22Rv1 (cell line): Measurements from ENCODE around the gene STK17A.

Experiments used
- CTCF ChIP-seq: fragments of 450-650 bp; IDR thresholded peaks from 2 replicates; pipeline ENCODE4 v1.5.1; 2017; ENCODE audit warnings: mild to moderate bottlenecking
- ZFX ChIP-seq: fragments of 450-650 bp; IDR thresholded peaks from 2 replicates; pipeline ENCODE4 v1.6.1; 2017; ENCODE audit warnings: antibody characterized with exemption, borderline replicate concordance

- TF ChIP-seq CTCF (no peak), ZFX (no peak)
Measured at GRCh38 chr7:43542716-43543115, 40.2 kb upstream of the STK17A start.
